ENCODE measurements around the gene FNTB.

FNTB gene, protein sequence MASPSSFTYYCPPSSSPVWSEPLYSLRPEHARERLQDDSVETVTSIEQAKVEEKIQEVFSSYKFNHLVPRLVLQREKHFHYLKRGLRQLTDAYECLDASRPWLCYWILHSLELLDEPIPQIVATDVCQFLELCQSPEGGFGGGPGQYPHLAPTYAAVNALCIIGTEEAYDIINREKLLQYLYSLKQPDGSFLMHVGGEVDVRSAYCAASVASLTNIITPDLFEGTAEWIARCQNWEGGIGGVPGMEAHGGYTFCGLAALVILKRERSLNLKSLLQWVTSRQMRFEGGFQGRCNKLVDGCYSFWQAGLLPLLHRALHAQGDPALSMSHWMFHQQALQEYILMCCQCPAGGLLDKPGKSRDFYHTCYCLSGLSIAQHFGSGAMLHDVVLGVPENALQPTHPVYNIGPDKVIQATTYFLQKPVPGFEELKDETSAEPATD

DNA sequence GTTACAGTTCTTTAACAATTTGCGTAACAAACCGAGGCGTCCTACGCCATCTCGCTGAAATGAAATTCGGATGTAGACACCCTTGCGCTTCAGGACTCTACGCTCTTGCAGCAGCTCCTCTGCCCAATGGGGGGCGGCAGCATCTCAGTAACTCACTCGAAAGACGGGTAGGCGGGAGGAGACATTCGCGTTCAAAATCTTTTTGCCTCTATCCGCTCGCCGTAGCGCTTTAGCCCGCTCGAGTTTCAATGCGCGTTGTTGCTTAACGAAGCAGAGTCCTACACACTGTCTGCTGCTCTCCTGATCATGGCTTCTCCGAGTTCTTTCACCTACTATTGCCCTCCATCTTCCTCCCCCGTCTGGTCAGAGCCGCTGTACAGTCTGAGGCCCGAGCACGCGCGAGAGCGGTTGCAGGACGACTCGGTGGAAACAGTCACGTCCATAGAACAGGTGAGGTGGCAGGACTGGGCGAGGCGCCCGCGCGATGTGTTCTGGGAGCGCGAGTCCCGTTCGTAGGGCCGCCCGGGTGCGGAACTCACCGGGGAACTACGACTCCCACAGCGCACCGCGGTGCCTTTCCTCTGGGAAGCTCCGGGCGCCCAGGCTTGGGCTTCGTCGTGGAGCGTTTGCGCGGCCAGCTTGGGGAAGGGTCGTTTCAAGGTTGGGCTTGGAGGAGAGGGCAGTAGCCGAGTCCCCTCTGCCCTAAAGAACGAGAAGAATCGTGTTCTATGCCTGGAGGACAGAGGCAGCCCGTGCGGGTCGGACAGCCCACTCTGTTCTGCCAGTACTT is at the start of gene FNTB:
Gene FNTB (plus strand): TSS at position 248 of the 790 bp plus-strand sequence. CDS start 59 bp downstream, at position 307.
- DNase-seq (ENCODE audit: low spot score) = peak; percentile 96

DNA sequence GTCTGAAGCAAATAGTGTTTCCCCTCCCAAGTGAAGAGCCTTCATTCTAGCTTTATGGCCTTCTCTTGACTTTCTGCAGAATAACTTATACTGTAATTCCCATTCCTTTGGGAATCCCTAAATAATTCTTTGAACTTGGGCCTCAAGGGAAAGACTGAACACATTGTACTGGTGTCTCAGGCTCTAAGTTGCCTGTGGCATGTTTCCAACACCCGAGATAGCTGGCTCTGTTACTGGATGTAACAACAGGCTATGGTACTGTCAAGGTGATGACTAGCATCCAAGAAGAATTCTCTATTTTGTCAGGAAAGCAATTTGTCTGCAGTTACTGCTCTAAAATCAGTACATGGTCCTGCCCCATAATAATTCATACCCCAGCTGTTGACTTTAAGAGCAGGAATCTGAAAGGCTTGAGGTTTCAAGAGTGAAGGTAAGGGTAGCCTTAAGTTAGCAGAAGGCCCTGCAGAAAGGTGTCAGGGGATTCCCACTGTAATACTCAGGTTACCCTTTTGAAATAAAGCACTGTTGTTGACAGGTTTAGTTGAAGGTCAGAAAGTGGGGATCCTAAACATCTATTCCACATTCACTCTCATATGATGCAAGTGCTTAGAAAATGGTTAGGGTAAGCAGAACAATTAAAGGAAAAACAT is 49.4 kb upstream of the FNTB start:
- no peak for DNase-seq (ENCODE audit: low spot score)

DNA sequence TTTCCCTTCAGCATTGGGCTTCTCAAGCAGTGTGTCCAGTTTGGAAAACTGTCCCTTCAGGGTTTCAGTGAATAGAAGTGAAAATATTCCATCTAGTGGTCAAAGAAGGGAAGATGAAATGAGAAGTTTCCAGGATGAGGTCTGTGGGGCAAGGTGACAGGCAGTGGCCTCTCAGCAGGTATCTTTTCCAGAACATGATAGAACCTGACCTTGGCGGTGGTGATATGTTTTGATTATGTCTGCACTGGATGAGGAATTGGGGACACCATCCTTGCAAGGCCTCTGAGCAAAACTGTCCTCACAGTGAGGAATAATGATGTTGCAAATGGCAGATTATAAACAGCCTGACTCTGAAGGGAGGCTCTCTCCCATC is 48.9 kb upstream of the FNTB start:
- DNase-seq (ENCODE audit: low spot score) = no peak

DNA sequence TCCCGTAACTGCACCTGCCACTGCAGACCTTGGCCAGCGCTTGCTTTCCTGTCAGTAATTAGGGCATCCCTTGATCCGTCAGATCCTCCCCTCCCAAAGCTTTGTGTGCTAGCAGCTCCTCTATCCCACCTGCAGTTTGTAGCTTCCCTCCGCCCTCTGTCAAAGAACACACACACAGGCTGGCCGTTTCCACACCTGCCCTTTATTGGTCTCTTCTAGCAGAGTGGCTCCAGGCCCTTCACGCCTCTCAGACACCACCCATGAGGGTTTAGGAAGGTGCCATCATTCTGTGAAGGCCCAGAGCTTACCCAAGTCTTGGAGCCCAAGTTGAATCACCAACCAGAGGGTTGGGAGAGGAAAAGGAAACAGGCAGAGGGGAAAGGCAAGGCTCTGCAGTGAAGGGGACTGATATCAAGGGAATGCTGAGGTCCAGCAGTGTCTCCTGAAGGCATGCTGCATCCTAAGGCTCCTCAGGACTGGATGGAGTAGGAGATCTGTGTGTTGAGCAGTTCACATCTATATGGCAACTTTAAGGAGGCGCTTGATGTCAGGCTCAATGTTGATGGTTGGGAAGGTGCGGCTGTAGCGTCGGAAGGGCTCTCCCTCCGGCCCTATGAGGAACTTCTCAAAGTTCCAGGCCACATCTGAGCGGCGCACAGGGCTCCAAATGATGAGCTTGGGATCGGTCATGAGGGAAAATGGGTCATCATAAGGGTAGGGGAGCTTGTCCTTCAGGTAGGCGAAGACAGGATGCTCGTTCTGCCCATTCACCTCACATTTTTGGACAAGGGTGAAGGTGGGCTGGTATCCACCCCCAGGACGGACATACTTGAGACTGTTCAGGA is 47.5 kb upstream of the FNTB start:
- no peak for DNase-seq (ENCODE audit: low spot score)

DNA sequence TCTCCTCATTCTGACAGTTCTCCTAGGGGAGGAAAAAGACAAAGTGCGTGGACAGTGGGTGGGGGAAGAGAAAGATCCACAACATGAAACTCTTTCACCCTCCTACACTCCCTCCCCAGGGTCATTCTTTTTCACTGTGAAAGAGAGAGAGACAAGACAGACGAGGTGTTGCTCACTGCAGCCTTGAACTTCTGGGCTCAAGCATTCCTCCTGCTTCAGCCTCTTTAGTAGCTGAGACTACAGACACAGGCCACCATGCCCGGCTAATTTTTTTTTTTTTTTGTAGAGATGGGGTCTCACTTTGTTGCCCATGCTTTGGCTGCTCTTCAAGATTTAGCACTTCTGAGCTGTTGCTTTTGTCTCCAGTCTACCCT is 46.9 kb upstream of the FNTB start:
- no peak for DNase-seq (ENCODE audit: low spot score)

DNA sequence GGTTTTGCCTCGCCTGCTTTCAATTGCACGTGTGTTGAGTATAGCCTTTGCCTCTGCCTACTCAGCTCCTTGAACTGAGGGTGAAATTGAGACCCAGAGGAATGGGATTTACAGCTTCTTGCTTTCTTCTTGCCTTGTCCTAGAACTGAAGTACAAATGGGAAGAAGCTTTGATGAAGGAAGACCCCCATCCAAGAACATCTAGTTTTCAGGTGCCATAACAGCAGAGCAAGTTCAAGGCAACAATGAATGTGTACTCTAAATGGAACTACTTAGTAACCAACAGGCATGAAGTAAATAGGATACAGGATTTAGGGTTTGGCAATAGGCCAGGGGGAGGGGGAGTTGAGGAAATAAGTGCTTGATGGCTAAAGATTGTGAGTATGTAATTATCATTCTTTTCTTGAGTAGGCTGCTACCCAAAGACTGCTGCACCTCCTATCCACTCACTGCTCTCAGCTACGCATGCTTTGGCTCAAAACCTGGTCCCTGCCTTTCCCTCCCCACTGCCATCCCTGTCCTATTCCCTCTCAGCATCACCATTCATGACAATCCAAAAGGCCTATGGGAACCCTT is 46.3 kb upstream of the FNTB start:
- DNase-seq (ENCODE audit: low spot score) = no peak

DNA sequence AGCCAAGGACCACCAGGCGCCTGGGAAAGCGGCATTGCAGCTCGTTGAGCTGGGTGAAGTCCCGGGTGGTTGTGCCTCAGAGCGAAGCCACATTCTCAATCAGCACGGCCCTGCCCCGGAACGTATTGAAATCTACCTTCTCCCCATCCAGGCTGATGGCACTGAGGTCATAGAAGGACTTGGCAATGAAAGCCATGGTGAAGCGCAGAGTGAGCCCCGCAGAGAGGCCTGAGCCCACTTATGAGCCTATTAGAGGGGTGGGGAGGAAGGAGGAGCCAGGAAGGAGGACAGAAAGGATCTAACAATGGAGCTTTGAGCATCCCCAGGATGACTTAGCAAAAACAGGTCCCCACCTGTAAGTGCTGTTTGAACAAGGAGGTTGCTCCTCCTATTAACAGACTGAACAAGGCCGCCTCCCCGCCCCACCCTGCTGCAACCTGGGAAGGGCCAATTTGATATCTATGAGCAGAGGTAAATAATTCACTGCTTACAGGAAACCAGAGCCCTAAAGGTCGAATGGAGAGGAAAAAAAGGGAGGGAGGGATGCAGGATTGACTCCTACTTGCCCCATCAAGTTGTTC is 44.1 kb upstream of the FNTB start, which contains the start of gene GPX2:
Gene GPX2 (minus strand): TSS at position 215 of the 581 bp plus-strand sequence. CDS start 19 bp downstream, at position 196.
- no peak for DNase-seq (ENCODE audit: low spot score)

DNA sequence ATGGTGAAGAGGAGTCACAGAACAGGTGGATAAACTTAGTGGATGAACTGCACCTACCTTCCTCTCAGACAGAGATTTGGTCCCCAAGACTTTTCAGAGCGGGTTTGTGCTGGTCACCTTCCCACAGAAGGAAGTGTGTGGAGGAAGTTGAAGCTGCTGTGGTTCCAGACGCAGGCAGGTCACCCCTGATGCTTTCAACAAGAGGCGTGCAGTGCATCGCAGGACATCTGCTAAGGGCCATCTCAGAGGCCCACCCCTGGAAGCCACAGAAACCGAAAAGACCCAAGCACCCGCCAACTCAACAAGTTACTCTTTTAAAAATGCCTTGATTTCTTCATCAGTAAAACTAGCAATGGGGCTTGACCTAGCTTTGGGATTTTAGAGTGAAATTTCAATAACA is 43.1 kb upstream of the FNTB start:
- no peak for DNase-seq (ENCODE audit: low spot score)

DNA sequence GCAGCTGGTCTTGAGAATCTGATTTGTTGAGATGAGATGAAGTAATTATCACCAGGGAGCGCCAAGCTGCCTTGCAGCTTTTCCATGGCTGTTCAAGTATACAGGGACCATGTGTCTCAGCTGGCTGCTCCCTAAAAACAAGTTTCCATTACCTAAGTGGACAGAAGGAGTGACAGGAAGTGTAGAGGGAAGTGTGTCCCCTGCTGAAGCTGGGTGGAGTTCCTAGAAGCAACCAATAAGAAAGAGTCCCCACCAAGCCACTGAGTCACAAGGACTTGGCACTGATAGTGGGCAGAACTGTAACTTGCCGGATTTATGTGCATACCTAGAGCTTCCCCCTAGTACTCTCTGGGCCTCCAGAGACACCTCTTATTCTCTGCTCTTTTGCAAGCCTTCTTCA is 42.7 kb upstream of the FNTB start:
- DNase-seq (ENCODE audit: low spot score) = no peak

DNA sequence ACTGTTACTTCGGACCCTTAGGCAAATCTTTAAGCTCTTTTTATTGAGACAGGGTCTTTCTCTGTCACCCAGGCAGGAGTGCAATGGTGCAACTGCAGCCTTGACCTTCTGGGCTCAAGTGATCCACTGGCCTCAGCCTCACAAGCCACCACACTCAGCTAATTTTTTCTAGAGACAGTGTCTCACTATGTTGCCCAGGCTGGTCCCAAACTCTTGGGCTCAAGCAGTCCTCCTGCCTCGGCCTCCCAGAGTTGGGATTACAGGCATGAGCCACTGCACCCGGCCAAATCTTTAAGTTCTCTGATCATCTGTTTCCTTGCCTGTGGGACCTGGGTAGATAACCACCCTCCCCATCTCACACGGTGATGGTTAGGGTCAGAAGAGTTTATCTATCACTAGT is 41.8 kb upstream of the FNTB start:
- no peak for DNase-seq (ENCODE audit: low spot score)

DNA sequence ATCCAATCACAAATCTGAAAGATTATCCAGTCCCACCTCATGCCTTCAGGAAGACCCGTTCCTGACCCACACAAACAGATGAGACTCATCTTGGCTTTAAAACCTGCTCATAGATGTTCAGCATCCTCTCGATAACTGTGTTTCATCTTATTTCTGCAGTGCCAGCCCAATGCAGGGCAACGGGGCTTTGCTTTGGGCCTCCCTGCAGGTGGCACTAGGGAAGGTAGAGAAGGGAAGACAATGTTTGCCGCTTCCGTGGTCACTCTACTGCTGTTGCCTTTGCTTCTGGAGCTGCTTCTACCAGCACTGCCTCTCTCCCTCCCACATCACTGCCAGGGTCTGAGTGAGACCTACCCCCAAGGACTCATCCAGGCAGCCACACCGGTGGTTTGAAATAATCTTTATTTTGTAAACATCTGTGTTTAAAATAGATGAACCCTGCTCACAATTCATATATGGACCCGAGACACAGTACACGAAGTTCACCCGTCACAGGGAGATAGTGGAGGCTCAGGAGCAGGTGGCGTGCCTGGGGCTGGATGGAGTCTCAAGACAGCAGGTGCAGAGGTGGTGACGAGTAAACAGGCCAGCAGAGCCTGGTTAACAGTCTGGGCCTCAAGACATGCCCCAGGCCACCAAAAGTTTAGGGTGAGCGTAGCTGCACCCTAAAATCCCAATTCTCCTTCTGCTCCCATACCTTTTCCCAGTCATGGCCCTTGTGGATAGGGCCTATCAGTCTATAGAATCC is 41.1 kb upstream of the FNTB start:
- no peak for DNase-seq (ENCODE audit: low spot score)

DNA sequence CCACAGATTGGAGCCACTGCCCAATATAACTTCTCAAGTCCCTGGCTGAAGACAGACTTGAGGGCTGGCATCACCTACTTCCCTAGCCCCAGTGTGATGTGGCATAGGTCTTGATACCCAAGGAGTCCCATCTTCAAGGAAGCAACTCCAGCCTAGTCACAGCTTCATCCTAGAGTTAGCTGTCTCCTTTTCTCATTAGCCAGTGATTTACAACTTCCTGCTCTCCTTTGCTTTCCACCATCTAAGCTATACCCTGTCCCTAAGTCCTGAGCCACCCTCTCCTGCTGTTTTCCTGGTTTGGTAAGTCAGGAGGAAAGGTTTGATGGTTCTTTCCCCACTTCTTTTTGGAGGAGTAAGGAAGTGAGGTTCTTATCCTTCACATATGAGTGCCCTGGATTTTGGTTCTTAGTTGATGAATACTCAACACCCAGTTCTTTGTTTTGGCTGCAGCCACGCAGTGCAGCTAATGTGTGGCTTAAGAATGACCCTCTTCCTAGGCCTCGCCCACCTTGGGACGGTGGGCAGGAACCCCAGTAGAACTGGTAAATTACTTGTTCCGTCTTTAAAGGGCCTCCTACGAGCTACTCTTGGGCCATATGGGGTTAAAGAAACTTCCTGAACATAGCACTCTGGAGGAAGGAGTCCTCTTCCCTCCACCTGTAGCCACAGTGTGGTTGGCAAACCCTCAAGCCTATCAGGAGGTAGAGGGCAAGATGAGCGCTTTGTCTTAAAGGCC is 40.2 kb upstream of the FNTB start:
- no peak for DNase-seq (ENCODE audit: low spot score)

DNA sequence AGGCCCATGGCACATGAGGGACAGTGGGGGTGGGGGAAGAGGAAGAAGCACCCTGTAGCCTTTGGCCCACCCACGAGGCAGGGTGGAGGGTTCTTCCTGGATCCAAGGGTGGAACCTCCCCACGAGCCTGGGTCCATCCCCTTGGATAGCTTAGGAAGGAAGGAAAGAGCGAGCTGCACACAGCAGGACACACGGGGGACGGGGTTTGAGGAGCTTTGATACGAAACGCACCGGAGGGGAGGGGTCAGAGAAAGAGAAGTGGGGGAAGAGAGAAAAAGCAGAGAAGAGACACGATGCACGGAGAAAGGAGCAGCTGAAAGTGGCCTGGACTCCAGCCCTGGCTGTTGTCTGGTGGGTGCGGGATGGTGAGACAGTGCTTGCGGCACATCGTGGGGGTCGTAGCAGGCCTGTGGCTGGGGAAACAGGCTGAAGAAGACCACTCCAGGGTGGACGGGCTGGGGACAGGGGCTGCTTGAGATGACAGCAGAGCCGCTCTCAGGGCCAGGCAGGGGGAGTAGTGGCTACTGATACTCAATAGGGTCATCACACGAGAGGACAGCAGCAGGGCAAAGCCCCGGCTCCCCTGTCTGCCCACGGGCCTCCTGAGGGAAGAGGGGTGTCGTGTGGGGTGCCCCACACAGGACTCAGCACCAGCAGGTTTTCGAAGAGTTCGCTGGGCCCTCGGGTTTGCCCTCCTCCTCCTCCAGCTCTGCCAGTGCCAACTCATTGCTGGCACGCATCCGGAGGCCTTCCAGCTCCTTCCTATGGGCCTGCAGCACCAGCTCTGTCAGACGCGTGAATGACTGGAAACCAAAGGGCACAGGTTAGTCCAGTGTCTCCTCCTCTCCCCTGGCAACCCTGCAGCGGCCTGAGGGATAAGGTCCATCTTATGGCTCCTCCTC is 38.7 kb upstream of the FNTB start:
- DNase-seq (ENCODE audit: low spot score) = no peak

DNA sequence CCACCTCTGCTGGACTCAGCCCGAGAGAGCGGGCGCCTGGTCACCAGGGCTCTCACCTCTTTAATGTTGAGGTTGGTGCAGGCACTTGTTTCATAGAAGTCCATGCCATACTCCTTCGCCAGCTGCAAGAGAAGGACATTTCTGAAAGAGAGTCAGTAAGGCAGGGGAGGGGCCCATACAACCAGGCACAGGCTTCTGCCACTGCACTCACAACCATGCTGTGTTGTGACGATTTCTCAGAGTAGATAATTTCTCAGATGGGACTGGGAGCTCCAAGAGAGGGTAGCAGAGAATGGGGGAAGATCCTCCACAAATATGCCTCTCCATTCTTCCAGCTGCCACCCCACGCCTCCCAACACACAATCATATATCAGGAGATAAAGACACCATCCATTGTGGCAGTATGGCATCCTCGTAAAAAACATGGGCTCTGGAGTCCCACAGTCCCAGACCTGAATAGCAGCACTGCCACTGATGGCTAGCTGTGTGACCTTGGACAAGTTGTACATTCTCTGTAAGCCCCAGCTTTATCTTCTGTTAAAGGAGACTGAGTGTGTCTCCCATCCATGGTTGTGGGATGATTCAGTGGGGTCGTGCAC is 38.0 kb upstream of the FNTB start:
- DNase-seq (ENCODE audit: low spot score) = no peak

DNA sequence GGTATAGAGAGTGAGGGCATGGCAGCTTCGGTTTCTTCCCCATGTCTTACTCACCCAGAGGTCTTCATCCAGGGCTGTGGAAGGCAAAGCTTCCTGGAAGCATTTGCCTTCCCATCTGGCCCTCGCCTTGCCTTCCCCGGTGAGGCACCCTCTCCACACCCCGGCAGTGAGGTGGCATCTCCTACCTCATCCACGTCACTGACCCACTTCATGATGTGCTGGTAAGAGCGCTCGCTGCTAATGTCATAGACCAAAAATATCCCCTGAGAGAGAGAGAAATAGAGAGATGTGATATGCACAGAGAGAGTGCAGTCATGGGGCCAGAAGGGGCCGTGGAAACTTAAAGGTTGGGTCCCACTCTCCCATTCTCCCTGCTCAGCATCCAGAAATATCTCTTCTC is 35.8 kb upstream of the FNTB start:
- no peak for DNase-seq (ENCODE audit: low spot score)

DNA sequence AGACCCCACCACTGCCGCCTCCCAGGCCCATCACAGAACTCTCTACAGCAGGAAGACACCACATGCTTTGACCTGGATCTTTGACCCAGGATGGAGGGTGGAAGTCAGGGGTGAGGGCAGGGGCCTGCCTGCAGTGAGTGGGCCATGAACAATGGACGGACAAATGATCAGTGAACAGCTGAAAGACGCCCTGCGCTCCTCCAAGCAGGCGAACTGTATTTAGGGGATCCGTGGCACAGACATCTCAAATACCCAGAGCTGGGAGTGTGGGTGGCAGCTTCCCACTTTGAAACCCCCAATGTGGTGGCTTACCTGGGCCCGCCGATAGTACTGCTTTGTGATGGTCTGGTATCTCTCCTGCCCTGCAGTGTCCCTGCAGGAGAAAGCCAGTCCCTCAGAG is 35.4 kb upstream of the FNTB start:
- DNase-seq (ENCODE audit: low spot score) = no peak

DNA sequence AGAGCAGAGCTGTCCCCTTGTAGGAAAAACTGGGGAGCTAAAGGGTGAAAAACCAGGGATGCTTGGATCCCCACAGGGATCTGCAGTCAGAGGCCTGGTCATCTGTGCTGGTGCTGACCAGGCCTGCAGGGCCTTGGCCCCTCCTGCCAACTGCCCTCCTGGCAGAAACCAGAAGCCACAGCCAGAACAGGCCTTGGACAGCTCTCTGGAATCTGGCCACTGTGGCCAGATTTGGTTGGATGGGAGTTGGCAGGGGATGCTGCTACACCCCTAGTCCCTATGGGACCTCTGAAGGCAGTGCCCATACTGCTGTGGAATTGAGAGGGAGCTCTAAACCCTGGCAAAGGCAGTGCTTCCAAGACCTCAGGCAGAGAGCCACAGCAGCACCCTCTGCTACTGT is 35.0 kb upstream of the FNTB start:
- no peak for DNase-seq (ENCODE audit: low spot score)

DNA sequence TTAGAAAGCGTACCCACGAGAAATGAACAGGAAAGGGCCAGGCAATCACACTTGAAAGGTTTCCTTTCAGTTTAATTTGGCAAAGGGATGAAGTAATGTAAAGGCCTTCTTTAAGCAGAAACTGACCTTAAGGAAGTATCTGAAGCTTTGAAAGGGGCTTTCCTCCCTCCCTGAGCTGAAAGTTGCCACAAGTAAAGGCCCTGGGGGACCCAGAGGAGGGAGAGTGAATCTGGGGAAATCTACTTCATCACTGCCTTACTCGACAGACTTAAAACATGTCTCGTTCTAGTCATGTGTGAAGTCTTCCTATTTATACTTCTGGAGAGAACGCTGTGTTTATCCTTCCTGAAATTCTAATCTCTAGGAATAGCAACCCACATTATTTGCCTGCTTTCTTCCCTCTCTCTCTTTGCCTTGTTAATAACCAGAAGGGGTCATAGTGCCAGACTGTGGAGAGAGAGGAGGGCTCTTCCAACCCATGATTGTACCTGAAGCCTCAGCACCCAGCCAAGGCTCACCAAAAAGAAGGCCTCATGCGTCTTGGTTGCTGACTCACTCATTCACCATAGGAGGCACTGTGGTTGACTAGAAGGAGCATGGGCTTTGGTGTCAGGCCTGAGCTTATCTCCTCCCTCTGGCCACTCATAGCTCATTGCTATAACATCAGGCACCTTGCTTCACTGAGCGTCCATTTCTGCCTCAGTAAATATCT is 33.9 kb upstream of the FNTB start:
- no peak for DNase-seq (ENCODE audit: low spot score)
